ENCODE results near the gene ZSCAN10.
"Not testable (repeated sequence)": the region's sequence is repeated elsewhere in the genome, so short reads cannot be mapped to it uniquely, and the experiment has no call there.

ZSCAN10 gene

DNA sequence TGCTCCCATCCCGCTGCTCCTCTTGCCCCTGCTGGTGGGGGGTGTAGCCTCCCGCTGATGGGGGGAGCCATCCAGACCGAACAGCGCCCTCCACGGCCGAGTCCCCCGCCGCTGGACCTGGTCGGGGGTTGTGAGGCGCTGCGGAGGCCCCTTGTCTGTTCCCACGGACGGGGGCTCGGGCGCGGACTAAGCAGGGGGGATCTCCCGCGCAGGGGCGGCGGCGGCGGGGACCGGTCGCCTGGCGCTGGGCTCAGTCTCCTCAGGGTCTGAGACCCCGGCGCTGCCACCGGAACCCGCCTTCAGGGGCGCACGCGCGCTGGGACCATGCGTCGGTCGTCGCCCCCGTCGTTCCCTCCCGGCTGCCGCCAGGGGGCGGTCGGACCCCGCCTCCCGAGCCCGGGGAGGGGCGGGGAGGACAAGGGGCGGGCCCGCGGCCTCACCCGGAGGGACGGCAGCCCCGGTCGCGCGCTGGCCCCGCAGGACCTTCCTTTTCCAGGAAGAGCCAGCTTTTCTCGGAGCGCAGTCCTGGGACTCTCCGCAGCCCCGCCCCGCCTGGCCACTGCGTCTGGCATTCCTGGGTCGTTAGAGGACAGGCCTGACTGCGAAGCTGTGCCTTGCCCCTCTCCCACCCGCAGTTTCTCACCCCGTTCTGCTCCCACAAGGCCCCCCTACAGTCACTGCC, 39.9 kb downstream of the ZSCAN10 start:
- DNase-seq, result peak; percentile 84

DNA sequence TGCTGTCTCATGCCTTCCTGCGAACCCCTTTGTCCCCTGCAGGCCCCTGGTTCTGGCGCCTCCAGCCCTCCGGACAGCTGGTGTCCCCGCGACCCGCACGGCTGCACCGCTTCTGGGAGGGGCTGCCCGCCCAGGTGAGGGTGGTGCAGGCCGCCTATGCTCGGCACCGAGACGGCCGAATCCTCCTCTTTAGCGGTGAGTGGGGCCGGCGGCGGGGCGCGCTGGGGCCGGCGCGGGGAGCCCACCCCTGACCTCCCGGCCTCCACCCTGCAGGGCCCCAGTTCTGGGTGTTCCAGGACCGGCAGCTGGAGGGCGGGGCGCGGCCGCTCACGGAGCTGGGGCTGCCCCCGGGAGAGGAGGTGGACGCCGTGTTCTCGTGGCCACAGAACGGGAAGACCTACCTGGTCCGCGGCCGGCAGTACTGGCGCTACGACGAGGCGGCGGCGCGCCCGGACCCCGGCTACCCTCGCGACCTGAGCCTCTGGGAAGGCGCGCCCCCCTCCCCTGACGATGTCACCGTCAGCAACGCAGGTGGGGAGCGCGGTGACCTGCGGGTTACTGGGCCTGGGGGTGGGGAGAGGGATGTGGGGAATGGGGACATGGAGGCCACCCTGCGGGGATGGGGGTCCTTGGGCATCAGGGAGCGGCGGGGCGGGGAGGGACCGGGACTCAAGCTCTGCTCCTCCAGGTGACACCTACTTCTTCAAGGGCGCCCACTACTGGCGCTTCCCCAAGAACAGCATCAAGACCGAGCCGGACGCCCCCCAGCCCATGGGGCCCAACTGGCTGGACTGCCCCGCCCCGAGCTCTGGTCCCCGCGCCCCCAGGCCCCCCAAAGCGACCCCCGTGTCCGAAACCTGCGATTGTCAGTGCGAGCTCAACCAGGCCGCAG, 40.7 kb downstream of the ZSCAN10 start:
- DNase-seq, result peak; percentile 31

DNA sequence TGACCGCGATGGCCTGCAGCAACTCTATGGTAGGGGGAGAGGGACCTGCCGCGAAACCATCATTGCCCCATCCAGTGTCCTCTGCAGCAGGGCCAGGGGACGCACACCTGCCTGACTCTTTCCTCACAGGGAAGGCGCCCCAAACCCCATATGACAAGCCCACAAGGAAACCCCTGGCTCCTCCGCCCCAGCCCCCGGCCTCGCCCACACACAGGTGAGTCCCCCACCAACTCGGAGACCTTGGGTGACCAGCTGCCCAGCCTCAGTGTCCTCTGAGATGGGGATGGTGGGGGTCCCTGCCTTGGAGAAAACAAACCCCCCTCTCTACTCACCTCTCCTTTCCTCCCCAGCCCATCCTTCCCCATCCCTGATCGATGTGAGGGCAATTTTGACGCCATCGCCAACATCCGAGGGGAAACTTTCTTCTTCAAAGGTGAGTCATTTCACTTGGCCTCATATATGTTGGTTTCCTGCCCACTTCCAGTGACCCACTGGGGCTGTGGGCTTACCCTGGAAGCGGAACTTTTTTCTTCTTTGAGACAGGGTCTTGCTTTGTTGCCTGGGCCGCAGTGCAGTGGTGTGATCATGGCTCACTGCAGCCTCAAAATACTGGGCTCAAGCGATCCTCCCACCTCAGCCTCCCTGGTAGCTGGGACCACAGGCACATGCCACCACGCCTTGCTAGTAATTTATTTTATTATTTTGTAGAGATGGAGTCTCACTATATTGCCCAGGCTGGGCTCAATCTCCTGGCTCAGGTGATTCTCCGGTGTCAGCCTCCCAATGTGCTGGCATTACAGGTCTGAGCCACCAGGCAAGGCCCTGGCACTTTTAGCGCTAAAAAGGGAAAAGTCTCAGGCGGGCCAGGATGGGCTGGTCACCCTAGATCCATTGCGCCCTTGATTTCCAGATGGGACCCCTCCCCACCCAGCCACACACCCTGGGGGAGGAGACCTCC, 41.6 kb downstream of the ZSCAN10 start:
- DNase-seq, result no peak

DNA sequence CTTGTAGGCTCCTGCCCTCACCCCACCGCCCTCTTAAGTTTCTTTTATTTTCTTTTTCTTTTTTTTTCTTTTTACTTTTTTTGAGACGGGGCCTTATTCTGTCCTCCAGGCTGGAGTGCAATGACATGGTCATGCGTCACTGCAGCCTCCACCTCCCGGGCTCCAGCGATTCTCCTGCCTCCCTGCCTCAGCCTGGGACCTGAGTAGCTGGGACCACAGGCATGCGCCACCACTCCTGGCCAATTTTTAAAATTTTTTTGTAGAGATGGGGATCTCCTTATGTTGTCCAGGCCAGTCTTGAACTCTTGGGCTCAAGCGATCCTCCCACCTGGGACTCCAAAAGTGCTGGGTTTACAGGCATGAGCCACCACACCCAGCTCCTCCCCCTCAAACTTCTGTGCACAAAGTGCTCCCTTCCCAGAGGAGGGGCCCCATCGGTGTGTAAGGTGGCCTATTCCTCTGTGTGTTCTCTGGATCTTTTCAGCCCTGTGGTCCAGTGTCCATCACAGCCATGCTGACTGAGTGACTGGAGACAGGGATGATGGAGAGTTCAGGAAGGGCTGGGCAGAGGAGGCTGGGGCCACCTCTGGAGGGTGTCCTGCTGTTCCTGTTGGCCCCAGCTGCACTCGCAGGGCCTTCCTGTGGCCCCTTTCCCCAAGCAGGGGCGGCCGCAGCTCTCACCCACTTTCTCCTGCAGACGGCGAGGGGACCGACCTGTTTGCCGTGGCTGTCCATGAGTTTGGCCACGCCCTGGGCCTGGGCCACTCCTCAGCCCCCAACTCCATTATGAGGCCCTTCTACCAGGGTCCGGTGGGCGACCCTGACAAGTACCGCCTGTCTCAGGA, 42.5 kb downstream of the ZSCAN10 start:
- no peak for DNase-seq

DNA sequence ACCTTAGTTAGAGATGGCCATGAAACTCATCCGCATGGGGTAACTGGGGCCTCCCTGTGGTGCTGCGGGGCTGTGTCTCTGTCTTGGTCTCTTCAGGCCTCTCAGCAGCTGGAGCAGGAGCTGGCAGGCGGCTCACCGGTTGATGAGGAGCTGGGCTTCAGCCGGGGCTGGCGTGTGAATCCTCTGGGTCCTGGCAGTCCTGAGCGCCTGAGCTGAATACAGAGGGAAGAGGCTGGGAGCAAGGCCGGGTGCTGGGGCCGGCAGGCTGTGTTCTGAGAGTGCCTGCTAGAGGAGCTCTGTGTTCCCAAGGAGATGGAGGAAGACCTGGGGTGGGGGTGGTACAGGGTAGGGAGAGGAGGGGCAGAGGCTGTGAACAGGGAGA, 43.4 kb downstream of the ZSCAN10 start:
- DNase-seq, result not testable (repeated sequence)

- no peak for DNase-seq
These were observed 43.9 kb downstream of the ZSCAN10 start for GRCh38 chr16:3054965-3055733.

DNA sequence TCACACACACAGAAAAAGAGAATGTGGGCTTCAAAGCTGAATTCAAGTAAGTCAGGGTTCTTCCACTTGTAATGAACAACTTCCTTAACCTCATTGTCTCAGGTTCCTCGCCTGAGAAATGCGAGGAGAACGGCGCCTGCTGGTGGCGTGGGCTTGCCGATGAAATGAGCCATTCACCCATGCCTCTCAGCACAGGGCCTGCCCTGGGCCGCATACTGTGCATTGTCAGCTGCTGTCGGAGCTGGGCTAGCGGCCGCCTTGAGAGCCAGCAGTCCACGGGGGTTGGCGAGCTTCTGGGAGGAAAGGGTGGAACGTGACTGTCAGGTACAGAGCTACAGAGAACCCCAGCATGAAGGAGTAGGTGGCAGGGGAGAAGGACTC, 45.8 kb downstream of the ZSCAN10 start:
- not testable (repeated sequence) for DNase-seq

DNA sequence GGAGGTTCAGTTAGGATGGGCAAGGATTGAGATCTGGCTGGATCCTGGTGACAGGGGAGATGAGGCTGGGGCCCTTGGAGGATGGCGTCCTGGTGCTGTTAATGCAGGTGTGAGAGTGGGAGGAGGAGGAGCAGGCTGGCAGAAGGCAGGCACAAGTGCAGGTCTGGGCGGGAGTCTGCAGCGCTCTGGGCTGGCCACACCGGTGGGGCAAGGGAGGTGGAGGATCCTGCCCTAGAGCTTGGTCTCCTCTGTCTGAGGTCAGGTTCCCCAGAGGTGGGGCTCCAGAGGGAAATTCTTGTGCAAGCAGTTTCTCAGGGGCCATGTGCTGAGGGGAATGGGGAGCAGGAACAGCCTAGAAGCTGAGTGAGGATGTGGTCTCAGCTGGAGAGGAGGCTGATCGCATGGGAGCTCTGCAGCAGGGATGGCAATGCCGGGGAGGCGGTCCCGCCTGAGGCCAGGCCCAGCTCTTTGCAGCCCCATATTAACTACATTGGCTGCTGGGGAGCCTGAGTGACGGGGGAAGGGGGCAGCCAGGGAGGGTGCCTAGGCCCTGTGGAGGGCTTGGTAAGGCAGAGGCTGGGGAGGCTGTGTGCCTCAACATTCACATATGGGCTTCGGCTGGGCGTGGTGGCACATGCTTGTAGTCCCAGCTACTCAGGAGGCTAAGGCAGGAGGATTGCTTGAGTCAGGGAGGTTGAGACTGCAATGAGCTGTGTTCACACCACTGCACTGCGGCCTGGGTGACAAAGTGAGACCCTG, 46.3 kb downstream of the ZSCAN10 start:
- DNase-seq, result not testable (repeated sequence)

GRCh38 chr16:3051494-3051893, 47.6 kb downstream of the ZSCAN10 start:
- no peak for DNase-seq

GRCh38 chr16:3051009-3051408, 48.1 kb downstream of the ZSCAN10 start:
- DNase-seq, result no peak

DNA sequence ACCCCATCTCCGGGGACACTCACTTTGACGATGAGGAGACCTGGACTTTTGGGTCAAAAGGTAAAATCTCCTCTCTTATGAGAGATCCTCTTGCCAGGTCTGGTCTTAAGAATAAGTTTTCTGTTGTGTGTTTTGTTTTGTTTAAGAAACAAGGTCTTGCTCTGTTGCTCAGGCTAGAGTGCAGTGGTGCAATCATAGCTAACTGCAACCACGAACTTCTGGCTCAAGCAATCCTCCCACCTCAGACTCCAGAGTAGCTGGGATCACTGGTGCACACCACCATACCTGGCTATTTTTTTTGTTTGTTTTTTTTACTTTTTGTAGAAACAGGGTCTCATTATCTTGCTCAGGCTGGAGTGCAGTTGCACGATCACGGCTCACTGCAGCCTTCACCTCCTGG, 48.6 kb downstream of the ZSCAN10 start:
- no peak for DNase-seq

- DNase-seq, result no peak
These were observed 49.1 kb downstream of the ZSCAN10 start for GRCh38 chr16:3049921-3050481.

DNA sequence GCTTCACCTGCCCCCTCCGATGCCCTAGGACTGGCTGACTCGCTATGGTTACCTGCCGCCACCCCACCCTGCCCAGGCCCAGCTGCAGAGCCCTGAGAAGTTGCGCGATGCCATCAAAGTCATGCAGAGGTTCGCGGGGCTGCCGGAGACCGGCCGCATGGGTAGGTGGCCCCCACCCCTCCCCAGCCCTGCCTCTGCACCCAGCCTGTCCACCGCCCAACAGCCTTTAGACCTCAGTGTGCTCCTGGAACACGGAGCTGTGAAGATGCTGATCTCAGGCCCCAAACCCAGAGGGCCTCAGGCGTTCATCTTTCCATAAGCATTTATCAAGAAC, 51.7 kb downstream of the ZSCAN10 start:
- no peak for DNase-seq

GRCh38 chr16:3046641-3047386, 52.3 kb downstream of the ZSCAN10 start:
- no peak for DNase-seq

GRCh38 chr16:3045758-3046640, 53.1 kb downstream of the ZSCAN10 start, which contains the start of gene MMP25:
TSS of gene MMP25 (plus strand) at chr16:3046561. CDS start at chr16:3046918, 357 bp downstream.
- no peak for DNase-seq

GRCh38 chr16:3044708-3045107, 54.4 kb downstream of the ZSCAN10 start:
- DNase-seq, result no peak

GRCh38 chr16:3042376-3042775, 56.7 kb downstream of the ZSCAN10 start:
- DNase-seq, result no peak

DNA sequence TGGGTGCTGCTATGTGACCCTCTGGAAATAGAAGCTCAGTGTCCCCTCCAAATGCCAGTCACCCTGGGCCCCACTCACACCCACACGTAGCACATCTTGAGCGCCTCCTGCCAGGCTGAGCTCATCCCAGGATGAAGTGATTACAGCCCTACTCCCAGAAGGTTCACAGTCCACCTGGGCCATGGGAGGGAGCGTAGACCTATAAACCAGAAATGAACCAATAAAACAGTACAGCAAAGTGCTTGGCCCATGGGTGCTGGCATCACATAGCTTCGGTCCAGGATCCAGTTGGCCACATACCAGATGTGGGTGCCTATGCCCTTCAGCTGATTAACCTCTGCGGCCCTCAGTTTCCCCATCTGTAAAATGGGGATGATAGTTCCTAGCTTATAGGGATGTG, 60.2 kb downstream of the ZSCAN10 start:
- no peak for DNase-seq
